ENCODE data around the gene BANF2.

DNA sequence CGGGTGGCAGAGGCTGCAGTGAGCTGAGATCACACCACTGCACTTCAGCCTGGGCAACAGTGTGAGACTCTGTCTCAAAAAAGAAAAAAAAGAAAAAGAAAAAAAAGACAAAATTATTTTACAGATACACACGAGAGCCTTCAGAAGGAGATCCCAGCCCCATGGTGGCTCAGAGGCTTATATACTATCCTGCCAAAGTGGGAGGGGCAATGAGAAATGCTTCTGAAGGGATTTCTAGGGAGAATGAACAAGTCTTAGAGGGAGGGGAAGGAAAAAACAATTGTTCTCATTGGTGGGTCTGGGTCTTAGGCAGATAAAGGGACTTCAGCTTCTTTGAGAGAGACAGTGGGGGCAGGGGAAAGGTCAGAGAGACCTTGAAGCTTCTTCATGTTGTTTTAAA is 76.8 kb downstream of the BANF2 start:
- TF ChIP-seq POLR2AphosphoS5 (IDR thresholded peaks at IDR 0.05) = no peak
- TF ChIP-seq POLR2A (IDR thresholded peaks at IDR 0.05; ENCODE audit: low read depth) = no peak
